Activated T-helper 1 cell treated with anti-CD3 and anti-CD28 coated beads, Interleukin-2, amount 50 U/mL, for 16 hours (primary cell): Measurements from ENCODE around the gene EHF.
"Not testable (repeated sequence)": the region's sequence is repeated elsewhere in the genome, so short reads cannot be mapped to it uniquely, and the experiment has no call there.

ENCODE experiments used
- DNase-seq, 2 donors: peaks; one replicate each; pipeline ENCODE4 v3.0.0-alpha.2; 2020; ENCODE audit warnings: low read depth in 1 of 2, low spot score in 1 of 2

The EHF gene

DNA sequence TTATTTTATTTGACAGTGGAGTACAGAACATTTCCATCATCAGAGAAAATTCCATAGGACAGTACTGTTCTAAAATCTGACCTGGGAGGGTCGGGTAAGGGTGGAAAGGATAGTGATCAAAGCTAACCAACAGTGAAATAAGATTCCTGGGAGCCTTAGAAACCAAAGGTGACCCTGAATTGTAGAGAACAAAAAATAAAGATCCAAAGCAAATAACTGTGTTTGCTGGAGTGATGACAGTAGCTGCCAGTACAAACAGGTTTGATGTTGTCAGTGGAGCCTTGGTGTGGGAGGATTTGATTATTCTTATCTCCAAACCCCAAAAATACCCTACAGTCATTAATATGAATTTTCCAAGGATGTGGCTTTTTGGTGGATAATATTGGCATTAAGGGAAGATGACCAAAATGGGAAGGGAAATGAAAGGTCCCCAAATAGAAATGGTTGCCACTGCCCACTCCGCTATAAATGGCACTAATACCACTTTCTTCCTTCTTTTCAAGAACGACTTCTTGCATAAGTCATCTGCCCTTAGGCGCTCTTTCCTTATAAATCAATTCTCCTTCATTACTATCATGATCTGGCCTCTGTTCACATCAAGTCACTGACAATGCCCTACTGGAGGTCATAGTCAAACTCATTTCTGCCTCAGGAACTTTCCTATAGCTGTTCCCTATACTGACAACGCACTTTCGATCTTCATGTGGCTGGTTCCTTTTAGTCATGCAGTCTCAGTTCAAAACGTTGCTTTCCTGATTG is 44.4 kb downstream of the EHF start:
- no peak for DNase-seq

DNA sequence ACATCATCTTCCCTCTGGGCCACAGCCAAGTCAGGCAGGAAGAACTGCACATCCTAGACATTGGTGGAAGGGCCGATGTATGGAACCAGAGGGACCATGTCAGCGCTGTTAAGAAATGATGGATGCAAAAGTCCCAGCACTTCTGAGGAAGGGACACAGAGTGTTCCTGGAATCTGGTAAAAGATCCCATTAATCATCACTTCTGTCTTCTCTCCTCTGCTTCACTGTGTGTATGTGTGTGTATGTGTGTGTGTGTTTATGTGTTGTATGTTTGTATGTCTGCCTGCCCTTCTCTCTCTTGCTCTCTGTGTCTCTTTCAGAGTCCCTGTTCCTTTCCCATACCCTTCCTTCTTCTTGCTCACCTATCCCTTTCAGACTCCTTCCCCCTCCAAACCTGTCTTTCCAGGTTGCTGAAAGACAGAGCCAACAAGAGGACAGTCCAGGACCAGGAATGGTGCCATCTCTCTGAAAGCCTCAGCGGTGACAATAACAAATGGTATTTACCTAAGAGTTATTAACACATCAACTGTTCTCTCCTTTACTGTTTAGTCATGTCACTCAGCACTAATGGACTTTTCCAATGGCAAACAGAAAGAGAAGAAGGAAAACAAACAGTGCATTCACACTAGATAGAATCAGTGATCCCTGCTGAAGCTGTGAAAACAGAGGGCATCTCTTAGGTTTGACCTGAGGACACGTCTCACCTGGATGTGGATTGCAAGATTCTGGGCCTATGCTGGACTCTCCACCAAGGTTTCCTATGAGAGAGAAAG is 47.1 kb downstream of the EHF start:
- no peak for DNase-seq

DNA sequence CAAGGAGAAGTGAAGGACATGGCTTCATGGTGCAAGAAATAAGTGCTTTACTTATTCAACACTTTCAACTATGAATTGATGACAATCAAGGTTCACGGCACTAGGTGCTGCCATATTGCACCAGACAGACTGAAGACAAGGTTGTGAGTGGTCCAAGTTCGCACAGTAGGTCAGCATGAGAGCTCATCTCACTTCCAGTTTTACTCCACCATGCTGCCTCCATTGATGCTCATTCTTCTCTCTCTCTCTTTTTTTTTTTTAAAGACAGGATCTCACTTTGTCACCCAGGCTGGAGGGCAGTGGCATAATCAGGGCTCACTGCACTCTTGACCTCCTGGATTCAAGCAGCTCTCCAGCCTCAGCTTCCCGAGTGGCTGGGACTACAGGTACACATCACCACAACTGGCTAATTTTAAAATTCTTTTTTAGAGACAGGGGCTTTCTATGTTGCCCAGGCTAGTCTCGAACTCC is 47.7 kb downstream of the EHF start:
- DNase-seq = no peak

DNA sequence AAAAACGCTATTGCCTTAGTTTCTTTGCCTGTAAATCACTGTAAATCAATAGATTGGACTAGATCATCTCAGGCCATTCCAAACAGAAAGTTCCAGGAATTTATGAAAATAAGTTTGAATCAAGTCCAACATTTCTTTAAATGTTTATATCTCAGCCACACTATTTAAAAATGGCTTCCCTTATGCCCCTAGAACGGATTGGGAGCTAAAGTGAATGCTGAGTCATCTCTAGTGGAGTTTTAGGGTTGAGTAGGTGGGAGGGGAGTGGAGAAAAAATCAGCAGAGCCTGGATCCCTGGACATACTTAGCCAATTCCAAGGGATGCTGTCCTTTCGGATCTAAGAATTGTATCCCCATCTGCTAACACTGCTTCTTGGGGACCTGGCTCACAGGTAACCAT is 48.6 kb downstream of the EHF start:
- DNase-seq = no peak

DNA sequence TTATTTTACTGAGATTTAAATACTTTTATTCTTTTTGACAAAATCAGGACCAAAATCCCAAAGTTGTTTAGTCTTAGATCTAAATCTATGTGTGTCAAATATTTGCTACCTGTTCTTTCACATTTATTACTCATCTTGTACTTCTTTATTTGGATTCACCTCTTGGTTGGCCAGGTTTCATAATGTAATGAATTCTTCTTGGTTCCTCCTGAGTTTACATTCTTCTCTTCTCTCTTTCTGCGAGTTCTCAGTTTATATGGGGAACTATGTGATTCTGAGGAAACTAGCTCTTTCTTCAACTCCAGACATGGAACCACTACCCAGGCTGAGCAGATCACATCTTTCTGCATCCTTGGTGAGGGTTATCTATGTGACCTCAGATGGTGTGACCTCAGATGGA is 50.2 kb downstream of the EHF start:
- no peak for DNase-seq

DNA sequence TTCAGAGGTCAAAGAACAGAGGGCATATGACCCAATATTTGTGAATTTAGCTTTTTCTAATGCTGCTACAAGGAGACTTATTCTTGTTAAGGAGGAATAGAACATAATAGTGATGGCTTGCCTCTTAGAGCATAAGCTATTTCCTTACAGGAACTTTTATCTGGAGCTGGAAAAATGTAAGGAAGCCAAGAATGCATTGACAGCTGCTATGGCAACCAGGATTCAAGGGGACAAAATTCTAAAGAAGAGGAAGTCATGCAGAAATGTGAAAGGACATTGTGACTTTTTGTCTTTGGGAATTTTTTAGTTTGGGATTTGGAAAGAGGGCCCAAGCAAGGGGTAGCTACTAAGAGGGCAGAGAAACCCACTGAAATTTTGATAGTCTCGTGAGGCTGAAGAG is 51.1 kb downstream of the EHF start:
- no peak for DNase-seq

DNA sequence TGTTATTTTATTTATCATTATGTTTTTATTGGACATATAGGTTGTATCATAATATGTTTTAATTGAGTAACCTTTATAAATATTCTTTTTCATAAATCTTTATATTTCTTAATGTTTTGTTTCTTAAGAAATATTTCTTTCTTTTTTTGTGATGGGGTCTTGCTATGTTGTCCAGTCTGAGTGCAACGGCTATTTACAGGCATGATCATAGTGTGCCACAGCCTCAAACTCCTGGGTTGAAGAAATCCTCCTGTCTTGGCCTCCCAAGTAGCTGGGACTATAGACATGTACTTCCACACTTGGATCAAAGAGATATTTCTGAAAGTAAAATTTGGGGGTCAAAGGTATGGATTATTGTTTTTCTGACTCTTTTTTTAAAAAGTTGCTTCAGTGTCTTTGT is 53.1 kb downstream of the EHF start:
- DNase-seq = no peak

DNA sequence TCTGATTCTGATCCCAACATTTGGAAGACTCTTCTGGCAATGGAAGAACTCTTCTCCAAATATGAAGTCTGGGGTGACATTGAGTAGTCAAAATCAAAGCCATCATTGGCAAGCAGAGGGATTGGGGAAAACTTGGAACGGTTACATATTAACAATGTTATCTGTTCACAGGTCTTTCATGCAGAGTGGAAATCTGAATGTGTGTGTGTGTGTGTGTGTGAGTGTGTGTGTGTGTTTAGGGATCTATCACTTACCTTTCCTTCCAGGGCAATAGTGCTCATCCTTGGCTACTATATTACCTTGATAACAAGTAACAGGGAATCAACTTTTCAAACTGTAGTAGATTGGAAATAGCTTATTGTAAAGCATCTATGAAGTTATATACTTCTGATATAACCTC is 55.3 kb downstream of the EHF start:
- no peak for DNase-seq

DNA sequence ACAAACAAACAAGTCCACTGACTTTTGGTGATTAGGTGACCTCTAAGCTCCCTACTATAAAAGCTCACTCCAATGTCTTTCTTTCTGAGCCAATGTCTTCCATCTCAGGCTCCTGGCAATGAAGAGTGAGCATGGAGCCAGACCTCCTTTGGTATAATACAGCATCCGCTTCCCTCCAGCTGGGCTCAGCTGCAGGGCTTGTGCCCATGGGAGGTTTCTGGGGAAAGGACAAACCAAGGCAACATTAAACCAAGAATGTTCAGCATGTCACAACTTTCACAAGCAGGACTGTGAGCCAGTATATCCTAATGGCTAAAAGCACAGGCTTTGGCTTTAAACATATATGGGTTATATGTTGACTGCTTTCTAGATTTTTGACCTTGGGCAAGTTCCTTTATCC is 58.8 kb downstream of the EHF start:
- DNase-seq = no peak

DNA sequence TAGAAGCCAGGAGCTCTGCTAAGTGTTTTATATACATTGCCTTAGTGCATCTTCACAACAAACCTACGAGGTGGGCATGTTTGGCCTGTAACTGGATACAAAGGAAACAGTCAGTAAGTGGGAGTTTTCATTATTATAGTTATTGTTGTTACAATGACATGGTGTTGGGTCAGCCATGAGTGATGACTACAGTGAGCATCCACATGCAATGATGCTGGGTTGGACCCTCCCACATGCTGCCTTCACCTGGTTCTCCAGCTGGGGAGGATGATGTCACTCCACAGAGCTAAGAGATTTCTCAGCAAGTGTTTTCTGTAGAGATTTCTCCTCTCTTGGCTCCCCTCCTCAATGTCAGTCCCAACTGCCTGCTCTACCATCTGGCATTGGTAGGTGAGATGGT is 59.3 kb downstream of the EHF start:
- DNase-seq = no peak

DNA sequence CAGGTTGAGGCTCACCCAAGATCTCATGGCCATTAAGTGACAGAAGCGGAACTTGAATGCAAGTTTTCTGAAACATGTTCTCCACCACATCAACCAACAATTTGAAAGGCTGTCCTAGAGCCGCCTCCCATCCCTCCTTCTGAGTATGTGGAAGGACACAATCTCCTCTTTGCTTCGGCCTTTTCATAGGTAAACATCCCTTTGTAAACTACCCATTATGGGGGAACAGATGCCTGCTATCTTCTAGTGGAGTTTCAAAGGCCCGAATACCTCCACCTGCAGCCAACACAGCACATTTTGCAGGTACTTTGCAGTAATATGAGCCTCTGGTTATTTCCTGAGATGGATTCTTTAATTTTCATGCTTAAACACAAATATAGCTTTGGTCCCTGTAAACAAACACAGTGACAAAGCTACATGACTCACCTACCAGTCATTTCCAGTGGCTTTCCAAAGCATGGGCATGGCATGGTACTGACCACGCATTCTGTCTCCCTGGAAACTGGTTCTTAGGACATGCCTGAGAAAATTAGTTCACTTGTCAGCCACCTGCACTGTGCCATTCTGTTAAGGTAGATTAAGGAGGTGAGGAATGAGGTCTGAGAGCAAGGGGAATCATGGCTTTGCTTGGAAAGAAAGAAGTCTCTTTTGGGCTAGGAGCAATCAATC is 60.2 kb downstream of the EHF start:
- no peak for DNase-seq

DNA sequence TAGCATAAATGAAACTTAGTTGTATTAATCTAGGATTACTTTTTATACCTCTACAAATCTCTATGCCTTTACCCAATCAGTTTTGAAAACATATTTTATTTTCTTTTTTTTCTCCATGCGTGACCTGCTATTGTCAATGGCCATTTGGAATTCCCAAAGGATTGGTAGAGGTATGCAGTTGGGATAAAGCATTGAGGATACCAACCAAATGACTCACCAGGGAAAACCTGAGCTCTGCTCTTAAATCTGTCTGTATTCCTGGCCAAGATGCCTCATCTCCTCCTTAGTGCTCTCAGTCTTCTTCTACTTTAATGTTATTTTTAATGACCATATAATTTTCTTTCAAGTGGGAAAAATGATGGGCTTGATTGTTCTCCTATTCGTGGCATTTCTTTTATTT is 61.9 kb downstream of the EHF start:
- DNase-seq = no peak

DNA sequence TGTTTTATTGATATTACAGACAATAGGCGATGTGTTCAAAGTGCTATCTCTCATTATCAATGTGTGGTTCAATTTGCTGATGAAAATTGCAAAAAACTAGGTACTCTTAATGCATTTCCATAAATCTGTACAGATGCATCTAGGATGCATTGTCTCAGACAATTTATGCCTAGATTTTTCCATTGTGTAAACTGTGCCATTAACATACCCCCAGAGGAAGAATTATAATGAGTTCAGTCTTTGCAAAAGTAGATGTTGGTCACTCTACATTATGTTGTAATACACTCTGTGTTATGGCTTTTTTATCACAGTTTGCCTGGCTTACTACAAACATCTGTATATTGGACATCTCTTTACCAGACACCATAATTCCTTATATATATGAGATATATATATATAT is 62.5 kb downstream of the EHF start:
- no peak for DNase-seq

DNA sequence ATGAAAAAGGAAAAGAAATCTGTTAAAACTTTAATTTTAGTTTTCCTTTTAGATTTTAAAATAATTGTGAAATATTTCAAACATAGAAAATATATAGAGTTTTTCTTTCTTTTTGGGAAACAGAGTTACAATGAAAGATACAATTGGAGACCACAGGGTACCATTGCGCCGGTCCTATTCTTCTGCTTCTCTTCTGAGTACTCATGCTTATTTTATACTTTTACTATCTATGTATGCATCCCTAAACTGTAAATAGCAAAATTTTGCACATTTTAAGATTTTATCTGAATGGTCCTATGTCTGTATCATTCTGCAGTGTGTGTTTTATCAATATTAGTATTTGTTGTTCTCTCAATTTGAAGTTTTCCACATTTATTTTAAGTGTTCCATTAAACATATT is 65.0 kb downstream of the EHF start:
- DNase-seq = no peak

DNA sequence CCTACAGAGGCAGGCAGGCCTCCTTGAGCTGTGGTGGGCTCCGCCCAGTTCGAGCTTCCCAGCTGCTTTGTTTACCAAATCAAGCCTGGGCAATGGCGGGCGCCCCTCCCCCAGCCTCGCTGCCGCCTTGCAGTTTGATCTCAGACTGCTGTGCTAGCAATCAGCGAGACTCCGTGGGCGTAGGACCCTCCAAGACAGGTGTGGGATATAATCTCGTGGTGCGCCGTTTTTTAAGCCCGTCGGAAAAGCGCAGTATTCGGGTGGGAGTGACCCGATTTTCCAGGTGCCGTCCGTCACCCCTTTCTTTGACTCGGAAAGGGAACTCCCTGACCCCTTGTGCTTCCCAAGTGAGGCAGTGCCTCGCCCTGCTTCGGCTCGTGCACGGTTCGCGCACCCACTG is 71.4 kb downstream of the EHF start:
- DNase-seq = not testable (repeated sequence)

DNA sequence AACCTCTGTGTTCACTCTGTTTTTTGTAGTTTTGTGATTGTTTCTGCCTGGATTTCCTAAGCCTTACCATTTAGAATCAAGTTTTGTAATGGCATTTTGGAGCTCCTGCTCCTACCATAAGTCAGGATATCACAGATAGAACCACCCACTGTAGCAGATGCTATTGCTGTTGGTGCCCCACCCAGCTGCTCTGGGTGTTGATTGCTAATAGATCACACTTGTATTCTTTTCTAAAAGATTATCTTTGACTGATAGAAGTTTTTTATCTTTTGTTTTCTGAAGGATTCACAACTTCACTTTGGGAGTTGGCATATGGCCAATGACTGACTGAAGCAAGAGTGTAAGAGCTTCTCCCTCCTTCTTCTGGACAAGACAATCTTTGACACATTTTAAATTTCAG is 76.0 kb downstream of the EHF start:
- no peak for DNase-seq

DNA sequence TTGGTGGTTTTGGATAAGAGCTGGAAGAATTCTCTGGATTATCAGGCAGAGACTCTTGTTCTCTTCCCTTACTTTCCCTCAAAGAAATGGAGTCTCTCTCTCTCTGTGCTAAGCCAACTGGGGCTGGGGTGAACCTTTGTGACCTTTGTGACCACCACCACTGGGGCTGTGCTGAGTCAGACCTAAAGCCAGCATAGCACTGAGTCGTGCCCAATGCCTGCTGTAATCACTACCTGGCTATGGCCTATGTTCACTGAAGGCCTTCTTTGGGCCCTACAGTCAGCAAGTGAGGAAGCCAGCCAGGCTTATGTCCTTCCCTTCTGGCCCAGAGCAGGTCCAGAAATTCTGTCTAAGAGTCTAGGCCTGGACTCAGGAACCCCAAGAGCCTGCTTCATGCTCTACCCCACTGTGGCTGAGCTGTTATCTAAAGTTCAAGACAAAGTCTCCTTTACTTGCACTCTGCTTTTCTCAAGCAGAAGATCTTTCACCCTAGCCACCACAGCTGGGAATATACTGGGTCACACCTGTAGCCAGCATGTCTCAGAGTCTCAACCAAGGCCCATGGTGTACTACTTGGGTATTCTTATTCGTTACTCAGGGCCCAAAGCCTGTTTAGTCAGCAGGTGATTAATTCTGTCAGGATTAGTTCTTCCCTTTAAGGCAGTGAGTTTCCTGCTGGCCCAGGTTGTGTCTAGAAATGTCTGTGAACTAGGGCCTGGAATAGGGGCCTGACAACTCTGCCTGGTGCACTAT is 86.0 kb downstream of the EHF start:
- DNase-seq = no peak

DNA sequence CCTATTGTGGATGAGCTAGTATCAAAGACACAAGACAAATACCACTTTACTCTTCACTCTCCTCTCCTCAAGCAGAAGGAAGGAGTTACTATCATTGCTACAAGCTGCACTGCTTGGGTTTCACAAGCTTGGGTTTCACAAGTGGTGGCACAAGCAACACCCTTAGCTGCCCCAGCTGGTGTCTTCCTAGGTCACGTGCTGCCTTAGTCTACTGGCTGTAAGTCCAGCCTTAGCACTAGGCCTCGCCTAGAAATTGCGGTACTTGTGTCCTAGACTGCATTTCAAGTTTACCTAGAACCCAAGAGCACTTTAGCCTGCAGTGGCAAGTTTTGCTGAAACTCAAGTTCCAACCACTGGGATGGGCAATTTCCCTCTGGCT is 86.6 kb downstream of the EHF start:
- no peak for DNase-seq
